IMR-90 (cell line): ENCODE data around the gene TRIM24. TPM values are rescaled to one million over a fixed set of nuclear protein-coding genes. Genes with fewer than 3 reads are reported as not detected.

Experiments
- ATAC-seq: fragments of 200-7000 bp; cut with Tn5 transposase; 2 replicates; pipeline ENCODE4 v1.9.1; 2020; ENCODE audit warnings: low read depth, mild to moderate bottlenecking, moderate library complexity
- BruUV-seq: library from RNA; stranded (reverse); fragments of 400-500 nt; replicated peaks from 2 replicates; lab custom pipeline; 2021; lab: Mats Ljungman, UMichigan
- CTCF ChIA-PET: fragments of 300-600 bp; formaldehyde crosslinking; extraction: SDS; loops from one replicate; lab custom pipeline; 2021; ENCODE audit warnings: antibody characterized with exemption; lab: Yijun Ruan, JAX
- POLR2A ChIA-PET: fragments of 300-600 bp; sonication (Branson Sonifier 250); formaldehyde crosslinking; loops from one replicate; lab custom pipeline; 2022; ENCODE audit warnings: antibody characterized with exemption; ENCODE audit not compliant: unreplicated experiment; lab: Charles Lee
- DNase-seq: peaks from one replicate; pipeline ENCODE4 v3.0.0; 2013
- H2AFZ ChIP-seq: replicated peaks from 2 replicates; pipeline ENCODE3; 2013; ENCODE audit warnings: low read length, mild to moderate bottlenecking; ENCODE audit not compliant: poor library complexity
- H2AK5ac ChIP-seq: 2 replicates; pipeline ENCODE4 v1.6.1; 2013; ENCODE audit warnings: low read depth, low read length, inconsistent platforms
- H2AK9ac ChIP-seq: replicated peaks from 2 replicates; pipeline ENCODE3; 2013; ENCODE audit warnings: mild to moderate bottlenecking, low read depth, low read length, moderate library complexity; ENCODE audit not compliant: poor library complexity
- H2BK120ac ChIP-seq: 2 replicates; pipeline ENCODE4 v1.6.1; 2013; ENCODE audit warnings: low read depth, low read length, inconsistent platforms
- H2BK15ac ChIP-seq: 3 replicates; pipeline ENCODE4 v1.6.1; 2013; ENCODE audit warnings: low read depth, low read length, inconsistent platforms
- H2BK20ac ChIP-seq: 2 replicates; pipeline ENCODE4 v1.6.1; 2013; ENCODE audit warnings: low read depth, mild to moderate bottlenecking, inconsistent platforms, low read length, moderate library complexity
- H2BK5ac ChIP-seq: 2 replicates; pipeline ENCODE4 v1.6.1; 2013; ENCODE audit warnings: mild to moderate bottlenecking, low read depth, low read length, inconsistent platforms; ENCODE audit not compliant: poor library complexity, severe bottlenecking
- H3K14ac ChIP-seq: replicated peaks from 2 replicates; pipeline ENCODE4 v1.6.1; 2013; ENCODE audit warnings: low read depth, low read length, inconsistent platforms
- H3K18ac ChIP-seq: 2 replicates; pipeline ENCODE4 v1.6.1; 2013; ENCODE audit warnings: low read depth, low read length, control low read depth
- H3K23ac ChIP-seq: 2 replicates; pipeline ENCODE4 v1.6.1; 2013; ENCODE audit warnings: low read depth, low read length, inconsistent platforms
- H3K27ac ChIP-seq: 2 replicates; pipeline ENCODE4 v1.5.1; 2013; ENCODE audit warnings: mild to moderate bottlenecking, control low read depth, low read length; ENCODE audit not compliant: insufficient read depth
- H3K27me3 ChIP-seq: 2 replicates; pipeline ENCODE4 v1.6.1; 2013; ENCODE audit warnings: low read length; ENCODE audit not compliant: control insufficient read depth, insufficient read depth
- H3K36me3 ChIP-seq: 2 replicates; pipeline ENCODE4 v1.6.1; 2013; ENCODE audit warnings: low read length, mixed read lengths; ENCODE audit not compliant: control insufficient read depth, insufficient read depth
- H3K4ac ChIP-seq: 2 replicates; pipeline ENCODE4 v1.6.1; 2013; ENCODE audit warnings: low read depth, low read length, inconsistent platforms
- H3K4me1 ChIP-seq: 2 replicates; pipeline ENCODE4 v1.6.1; 2013; ENCODE audit warnings: low read length, mixed read lengths; ENCODE audit not compliant: control insufficient read depth, insufficient read depth
- H3K4me2 ChIP-seq: 2 replicates; pipeline ENCODE4 v1.6.1; 2013; ENCODE audit warnings: low read depth, mild to moderate bottlenecking, control low read depth, low read length, moderate library complexity
- H3K4me3 ChIP-seq: 2 replicates; pipeline ENCODE4 v1.5.1; 2013; ENCODE audit warnings: low read depth, mild to moderate bottlenecking, control low read depth, low read length, moderate library complexity; ENCODE audit not compliant: insufficient read depth
- H3K56ac ChIP-seq: 2 replicates; pipeline ENCODE4 v1.6.1; 2013; ENCODE audit warnings: low read length, inconsistent platforms; ENCODE audit not compliant: insufficient read depth; ENCODE audit errors: extremely low read depth
- H3K79me1 ChIP-seq, 2 experiments: 2 replicates each; pipeline ENCODE4 v1.6.1; 2013; ENCODE audit warnings: low read length in 2 of 2, inconsistent platforms in 1 of 2, low read depth in 1 of 2
- H3K9ac ChIP-seq: 2 replicates; pipeline ENCODE4 v1.6.1; 2013; ENCODE audit warnings: low read depth, low read length, control low read depth
- H3K9me1 ChIP-seq: 2 replicates; pipeline ENCODE4 v1.6.1; 2013; ENCODE audit warnings: low read length, inconsistent platforms; ENCODE audit not compliant: insufficient read depth
- H3K9me3 ChIP-seq: 2 replicates; pipeline ENCODE4 v1.6.1; 2013; ENCODE audit warnings: low read length; ENCODE audit not compliant: control insufficient read depth, insufficient read depth
- H4K20me1 ChIP-seq: 2 replicates; pipeline ENCODE4 v1.6.1; 2013; ENCODE audit warnings: low read length, inconsistent platforms; ENCODE audit not compliant: insufficient read depth
- H4K5ac ChIP-seq: 2 replicates; pipeline ENCODE4 v1.6.1; 2013; ENCODE audit warnings: mild to moderate bottlenecking, low read depth, low read length, control low read depth
- H4K8ac ChIP-seq, 2 experiments: 2 replicates each; pipeline ENCODE4 v1.6.1; 2013; ENCODE audit warnings: low read depth in 2 of 2, low read length in 2 of 2, control low read depth in 1 of 2, inconsistent platforms in 1 of 2
- H4K91ac ChIP-seq: 2 replicates; pipeline ENCODE4 v1.6.1; 2013; ENCODE audit warnings: low read depth, low read length, inconsistent platforms; ENCODE audit not compliant: insufficient read depth
- CEBPB ChIP-seq: IDR thresholded peaks from 2 replicates; pipeline ENCODE4 v1.6.1; 2012; ENCODE audit warnings: low read depth, low read length, improper control_type of control experiment
- CHD1 ChIP-seq: IDR thresholded peaks from 2 replicates; pipeline ENCODE4 v1.6.1; 2012; ENCODE audit warnings: low read depth, low read length, improper control_type of control experiment
- SMC3 ChIP-seq: fragments of 150-350 bp; IDR thresholded peaks from 2 replicates; pipeline ENCODE4 v1.6.1; 2016; ENCODE audit warnings: low read depth, mild to moderate bottlenecking, antibody characterized with exemption, low read length, moderate library complexity
- WGBS, 2 experiments: methylation state at CpG; one replicate each; pipeline versions ENCODE4 v1.1.5 to v1.1.7; 2013; ENCODE audit warnings: missing lambda C conversion rate in 2 of 2; ENCODE audit not compliant: insufficient read length in 1 of 2; ENCODE audit errors: extremely low coverage in 2 of 2; 5-methylcytosine and 5-hydroxymethylcytosine counted together
- dilution Hi-C: fragments of 300-500 bp; cut with HindIII; formaldehyde crosslinking; loops from one replicate; pipeline ENCODE4 v1.14.3; 2018; ENCODE audit warnings: low sequenced_read_pairs; ENCODE audit not compliant: unreplicated experiment
- in situ Hi-C: fragments of 300-500 bp; cut with MboI; formaldehyde crosslinking; loops from 3 replicates; pipeline ENCODE4 v1.14.3; 2019; ENCODE audit warnings: low sequenced_read_pairs, inconsistent platforms, mixed read lengths
- intact Hi-C: fragments of 100-400 bp; cut with micrococcal nuclease; formaldehyde crosslinking; loops from 2 replicates; pipeline ENCODE4 v1.10.0; 2022
- polyA plus RNA-seq, 3 experiments: library from polyadenylated mRNA; depleted of rRNA; stranded (reverse); fragments of >200 nt; gene quantifications; 2 replicates each; pipeline ENCODE4 v1.2.3, GENCODE V29; 2012; ENCODE audit warnings: low replicate concordance in 1 of 3
- total RNA-seq: library from RNA; depleted of rRNA; stranded (reverse); fragments of >200 nt; gene quantifications from 2 replicates; pipeline ENCODE4 v1.2.3, GENCODE V29; 2012

Gene TRIM24
- total and polyA plus RNA-seq, 2 of the 4 experiments (the other 2 are of a cell fraction): 4.1 to 5.7 TPM

- ChIA-PET CTCF (no interaction called here), POLR2A (no interaction called here)
- Histone ChIP-seq H3K14ac (no peak overlapping the region), H2BK120ac (no peak overlapping the region), H4K91ac (no peak overlapping the region), H3K9ac (no peak overlapping the region), H3K18ac (no peak overlapping the region), H3K4ac (no peak overlapping the region), H2AK5ac (no peak overlapping the region), H3K23ac (no peak overlapping the region), H2BK20ac (no peak overlapping the region), H2BK5ac (peak overlapping the region; percentile 45), H4K20me1 (no peaks in the 10 kb centered on the region), H3K9me3 (peaks cover 5% of the 10 kb centered on the region), H3K79me1 (no peaks in the 10 kb centered on the region; a peak in 2 of 4 replicates), H2AK9ac (no peak overlapping the region), H4K5ac (no peak overlapping the region), H3K9me1 (no peaks in the 10 kb centered on the region; the same call in 1 of the 2 replicates), H2AFZ (no peak overlapping the region), H3K4me1 (no peaks in the 10 kb centered on the region), H3K4me3 (no peak overlapping the region), H3K27ac (no peak overlapping the region), H2BK15ac (no peak overlapping the region), H4K8ac (no peak overlapping the region), H3K36me3 (peaks cover 16% of the 10 kb centered on the region), H3K27me3 (no peaks in the 10 kb centered on the region), H3K4me2 (no peak overlapping the region), H3K56ac (no peak overlapping the region)
- in situ Hi-C loops (no loop called here), dilution Hi-C loops (no loop called here), intact Hi-C loops (no loop called here)
- no TSS peak for BruUV-seq
- no CpG with 5 or more reads among the region's 3 CpGs for WGBS, 2 experiments
- TF ChIP-seq CHD1 (no peak), SMC3 (no peak), CEBPB (no peak)
- no peak for ATAC-seq
- no peak for DNase-seq
Observed at GRCh38 chr7:138550337-138550736, 90.3 kb downstream of the TRIM24 start.
